Measurements from ENCODE around the gene ARHGEF19. TPM values are rescaled to one million over a fixed set of nuclear protein-coding genes. Genes with fewer than 3 reads are reported as not detected.
"Not testable (repeated sequence)": the region's sequence is repeated elsewhere in the genome, so short reads cannot be mapped to it uniquely, and the experiment has no call there.

The ARHGEF19 gene
- total RNA-seq, 1 experiment from 2014 or later: 7.7 TPM

- Histone ChIP-seq H3K4me3 (ENCODE audit: low read depth, low read length) (no peak overlapping the region), H3K27me3 (replicated peaks; ENCODE audit: control insufficient read depth, insufficient read depth, low read length) (no peaks in the 10 kb centered on the region), H3K4me1 (peaks cover 42% of the 10 kb centered on the region), H3K36me3 (ENCODE audit: control insufficient read depth, insufficient read depth, low read length) (no peaks in the 10 kb centered on the region), H3K9me3 (no peaks in the 10 kb centered on the region)
- Mint-ChIP-seq H3K4me3 (ENCODE audit: unreplicated experiment) (no peak overlapping the region), H3K4me1 (ENCODE audit: low read depth, unreplicated experiment) (peaks cover 17% of the 10 kb centered on the region), H3K27me3 (ENCODE audit: insufficient read depth, unreplicated experiment) (no peaks in the 10 kb centered on the region), H3K36me3 (ENCODE audit: insufficient read depth, unreplicated experiment) (peaks cover 5% of the 10 kb centered on the region), H3K9me3 (ENCODE audit: unreplicated experiment) (no peaks in the 10 kb centered on the region), H3K27ac (ENCODE audit: unreplicated experiment) (peak overlapping the region; percentile 96)
- no TSS peak for BruUV-seq (replicated peaks)
- no peak for TF ChIP-seq CTCF (IDR thresholded peaks at IDR 0.05; ENCODE audit: insufficient read depth in 1 of 2, low read depth in 1 of 2, low read length in 1 of 2, severe bottlenecking in 1 of 2, unreplicated experiment in 1 of 2)
- ChIA-PET CTCF (no interaction called here), POLR2A (interaction anchor here (0.5 kb wide), 1 partner anchor 191 kb away, joined by 5 read pairs; no protein-coding TSS in a partner anchor)
- DNase-seq: no peak
- intact Hi-C loops (cut with micrococcal nuclease; ENCODE audit: unreplicated experiment): no loop called here
Observed at GRCh38 chr1:16171314-16172151, 40.9 kb downstream of the ARHGEF19 start.

DNA sequence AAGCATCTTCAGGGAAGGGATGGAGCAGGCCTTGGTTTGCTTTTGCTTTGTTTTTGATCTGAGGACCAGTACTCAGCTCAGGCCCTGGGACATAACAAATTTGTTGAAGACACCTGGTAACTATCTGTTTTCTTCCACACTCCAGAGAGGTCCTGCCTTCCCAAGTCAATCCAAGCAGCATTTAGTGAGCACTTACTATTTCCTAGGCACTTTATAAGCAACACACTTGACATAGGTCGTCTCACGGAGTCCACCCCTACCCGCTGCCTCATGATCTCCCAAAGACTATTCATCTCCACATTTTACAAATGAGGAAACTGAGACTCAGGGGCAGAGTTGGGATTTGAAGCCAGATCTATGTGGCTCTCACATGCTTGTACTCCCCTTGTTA is 42.2 kb downstream of the ARHGEF19 start:
- H3K9me3 Mint-ChIP-seq (ENCODE audit: unreplicated experiment): no peaks in the 10 kb centered on the region
- peaks cover 29% of the 10 kb centered on the region for H3K4me1 Mint-ChIP-seq (ENCODE audit: low read depth, unreplicated experiment)
- intact Hi-C loops (cut with micrococcal nuclease; ENCODE audit: unreplicated experiment): no loop called here
- H3K36me3 Mint-ChIP-seq (ENCODE audit: insufficient read depth, unreplicated experiment): peaks cover 6% of the 10 kb centered on the region
- H3K4me3 ChIP-seq (ENCODE audit: low read depth, low read length): no peak overlapping the region
- peaks cover 42% of the 10 kb centered on the region for H3K4me1 ChIP-seq
- H3K36me3 ChIP-seq (ENCODE audit: control insufficient read depth, insufficient read depth, low read length): no peaks in the 10 kb centered on the region
- H3K27ac Mint-ChIP-seq (ENCODE audit: unreplicated experiment): no peak overlapping the region
- no peaks in the 10 kb centered on the region for H3K27me3 Mint-ChIP-seq (ENCODE audit: insufficient read depth, unreplicated experiment)
- no peaks in the 10 kb centered on the region for H3K9me3 ChIP-seq
- BruUV-seq (replicated peaks): no TSS peak
- no peak overlapping the region for H3K4me3 Mint-ChIP-seq (ENCODE audit: unreplicated experiment)
- H3K27me3 ChIP-seq (replicated peaks; ENCODE audit: control insufficient read depth, insufficient read depth, low read length): no peaks in the 10 kb centered on the region
- DNase-seq: no peak
- ChIA-PET CTCF (no interaction called here), POLR2A (no interaction called here)
- TF ChIP-seq CTCF (IDR thresholded peaks at IDR 0.05; ENCODE audit: insufficient read depth in 1 of 2, low read depth in 1 of 2, low read length in 1 of 2, severe bottlenecking in 1 of 2, unreplicated experiment in 1 of 2): no peak

DNA sequence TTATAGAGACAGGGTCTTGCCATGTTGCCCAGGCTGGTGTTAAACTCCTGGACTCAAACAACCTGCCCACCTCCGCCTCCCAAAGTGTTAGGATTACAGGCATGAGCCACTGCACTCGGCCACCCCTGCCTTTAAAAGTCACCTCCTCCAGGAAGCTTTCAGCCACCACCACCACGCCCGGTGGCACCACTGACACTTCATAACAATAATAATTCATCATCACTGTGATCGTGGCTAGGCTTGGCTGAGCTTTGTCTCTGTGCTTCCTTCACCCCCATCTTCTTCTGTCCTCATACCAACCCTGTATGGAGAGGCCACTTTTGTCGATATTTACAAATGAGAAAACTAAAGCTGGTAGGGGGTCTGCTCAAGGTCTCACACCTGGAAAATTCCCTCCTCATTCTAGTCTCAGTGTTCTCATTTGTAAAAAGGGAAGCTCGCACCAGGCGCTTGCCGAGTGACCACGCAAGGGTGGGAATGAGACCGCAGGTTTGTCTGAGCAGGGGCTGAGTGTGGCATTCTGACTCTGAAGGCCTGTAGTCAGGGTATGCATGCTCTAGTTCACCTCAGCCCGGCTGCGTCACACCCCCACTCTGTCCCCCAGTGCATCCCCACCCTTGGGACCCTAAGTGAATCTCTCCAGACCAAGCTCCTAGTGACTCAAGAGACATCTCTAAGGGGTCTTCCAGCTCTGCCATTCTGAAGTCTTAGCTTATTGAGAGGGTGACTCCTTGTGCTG is 43.7 kb downstream of the ARHGEF19 start:
- POLR2A ChIA-PET: interaction anchor here (0.7 kb wide), 1 partner anchor 14 kb away, joined by 3 read pairs; no protein-coding TSS in a partner anchor
- H3K36me3 Mint-ChIP-seq (ENCODE audit: insufficient read depth, unreplicated experiment): peaks cover 11% of the 10 kb centered on the region
- H3K9me3 ChIP-seq: no peaks in the 10 kb centered on the region
- H3K4me1 ChIP-seq: peaks cover 37% of the 10 kb centered on the region
- intact Hi-C loops (cut with micrococcal nuclease; ENCODE audit: unreplicated experiment): no loop called here
- no peak for DNase-seq
- H3K27ac Mint-ChIP-seq (ENCODE audit: unreplicated experiment): no peak overlapping the region
- H3K36me3 ChIP-seq (ENCODE audit: control insufficient read depth, insufficient read depth, low read length): no peaks in the 10 kb centered on the region
- peaks cover 32% of the 10 kb centered on the region for H3K4me1 Mint-ChIP-seq (ENCODE audit: low read depth, unreplicated experiment)
- CTCF ChIA-PET: no interaction called here
- peak overlapping the region; percentile 76 for H3K4me3 Mint-ChIP-seq (ENCODE audit: unreplicated experiment)
- H3K27me3 Mint-ChIP-seq (ENCODE audit: insufficient read depth, unreplicated experiment): no peaks in the 10 kb centered on the region
- no peak overlapping the region for H3K4me3 ChIP-seq (ENCODE audit: low read depth, low read length)
- no peaks in the 10 kb centered on the region for H3K27me3 ChIP-seq (replicated peaks; ENCODE audit: control insufficient read depth, insufficient read depth, low read length)
- BruUV-seq (replicated peaks): no TSS peak
- H3K9me3 Mint-ChIP-seq (ENCODE audit: unreplicated experiment): no peaks in the 10 kb centered on the region
- TF ChIP-seq CTCF (IDR thresholded peaks at IDR 0.05; ENCODE audit: insufficient read depth in 1 of 2, low read depth in 1 of 2, low read length in 1 of 2, severe bottlenecking in 1 of 2, unreplicated experiment in 1 of 2): no peak

GRCh38 chr1:16168144-16168495 is 44.3 kb downstream of the ARHGEF19 start:
- Mint-ChIP-seq H3K36me3 (ENCODE audit: insufficient read depth, unreplicated experiment) (peaks cover 11% of the 10 kb centered on the region), H3K4me1 (ENCODE audit: low read depth, unreplicated experiment) (peaks cover 27% of the 10 kb centered on the region), H3K4me3 (ENCODE audit: unreplicated experiment) (peak overlapping the region; percentile 76)
- H3K36me3 ChIP-seq (ENCODE audit: control insufficient read depth, insufficient read depth, low read length); DNase-seq; H3K27me3 ChIP-seq (replicated peaks; ENCODE audit: control insufficient read depth, insufficient read depth, low read length); H3K9me3 ChIP-seq; H3K9me3 Mint-ChIP-seq (ENCODE audit: unreplicated experiment); CTCF ChIA-PET; intact Hi-C loops (cut with micrococcal nuclease; ENCODE audit: unreplicated experiment); H3K27ac Mint-ChIP-seq (ENCODE audit: unreplicated experiment); BruUV-seq (replicated peaks); H3K27me3 Mint-ChIP-seq (ENCODE audit: insufficient read depth, unreplicated experiment): not testable (repeated sequence)
- peak overlapping the region; percentile 25; the same call in 1 of the 2 replicates for H3K4me3 ChIP-seq (ENCODE audit: low read depth, low read length)
- POLR2A ChIA-PET: interaction anchor here (0.7 kb wide), 1 partner anchor 13 kb away, joined by 3 read pairs; no protein-coding TSS in a partner anchor
- H3K4me1 ChIP-seq: peaks cover 30% of the 10 kb centered on the region
